ENCODE measurements around the gene ST8SIA6. TPM values are rescaled to one million over a fixed set of nuclear protein-coding genes. Genes with fewer than 3 reads are reported as not detected.
A peak's percentile ranks its signal among the peaks of the same experiment; 100 is the strongest.

Gene ST8SIA6
- total RNA-seq, 2 donors from 2014 or later, result 0.33 to 1.1 TPM

DNA sequence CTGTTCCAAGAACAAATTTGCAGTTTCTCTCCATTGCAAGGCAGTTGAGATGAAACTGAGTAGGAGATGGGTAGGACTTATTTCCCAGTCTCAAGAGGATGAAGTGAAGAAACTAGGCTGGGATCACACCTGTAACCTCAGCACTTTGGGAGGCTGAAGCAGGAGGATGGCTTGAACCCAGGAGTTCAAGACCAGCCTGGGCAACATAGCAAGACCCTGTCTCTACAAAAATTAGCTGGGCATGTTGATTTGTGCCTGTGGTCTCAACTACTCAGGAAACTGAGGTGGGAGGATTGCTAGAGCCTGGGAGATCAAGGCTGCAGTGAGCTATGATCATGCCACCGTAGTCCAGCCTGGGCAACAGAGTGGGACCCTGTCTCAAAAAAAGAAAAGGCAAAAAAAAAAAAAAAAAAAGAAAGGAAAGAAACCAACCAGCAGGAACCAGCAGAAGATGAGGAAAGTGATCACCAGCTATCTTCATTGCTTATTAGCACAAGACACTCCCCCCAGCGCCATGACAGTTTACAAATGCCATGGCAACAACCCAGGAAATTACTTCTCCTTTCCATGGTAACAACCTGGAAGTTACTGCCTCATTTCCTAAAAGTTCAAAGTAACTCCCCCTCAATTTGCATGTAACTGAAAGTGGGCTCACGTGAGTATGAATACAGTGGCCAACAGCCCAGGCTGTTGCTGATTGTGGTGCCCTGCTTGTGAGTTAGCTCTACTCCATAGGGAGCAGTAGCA, 18.3 kb upstream of the ST8SIA6 start:
- Mint-ChIP-seq H3K36me3 (ENCODE audit: low read depth) (no peaks in the 10 kb centered on the region), H3K4me3 (no peak overlapping the region), H3K27ac (no peak overlapping the region), H3K9me3 (peaks cover 15% of the 10 kb centered on the region), H3K27me3 (ENCODE audit: insufficient read depth) (no peaks in the 10 kb centered on the region), H3K4me1 (peaks cover 13% of the 10 kb centered on the region)
- H3K4me3 ChIP-seq (ENCODE audit: low read length), result no peak overlapping the region
- H3K27ac ChIP-seq (ENCODE audit: low read depth, low read length), result no peak overlapping the region
- H3K36me3 ChIP-seq (ENCODE audit: control insufficient read depth, insufficient read depth, low read length), result no peaks in the 10 kb centered on the region
- H3K4me1 ChIP-seq (ENCODE audit: control insufficient read depth, insufficient read depth, low read length), result no peaks in the 10 kb centered on the region
- peak; percentile 53 for DNase-seq
- WGBS, 2 experiments (ENCODE audit: insufficient coverage in 1 of 2, insufficient read length in 1 of 2), result 79 to 87% methylated on average over 2 to 3 of the region's 3 CpGs
- peaks cover 7% of the 10 kb centered on the region for H3K9me3 ChIP-seq (ENCODE audit: control insufficient read depth, low read length)
- no peaks in the 10 kb centered on the region for H3K27me3 ChIP-seq (ENCODE audit: control insufficient read depth, insufficient read depth, low read length, poor library complexity, severe bottlenecking)
- no peak overlapping the region for H3K9ac ChIP-seq (ENCODE audit: extremely low read depth, low read length, poor library complexity, severe bottlenecking)
- TF ChIP-seq, protein P1, sequence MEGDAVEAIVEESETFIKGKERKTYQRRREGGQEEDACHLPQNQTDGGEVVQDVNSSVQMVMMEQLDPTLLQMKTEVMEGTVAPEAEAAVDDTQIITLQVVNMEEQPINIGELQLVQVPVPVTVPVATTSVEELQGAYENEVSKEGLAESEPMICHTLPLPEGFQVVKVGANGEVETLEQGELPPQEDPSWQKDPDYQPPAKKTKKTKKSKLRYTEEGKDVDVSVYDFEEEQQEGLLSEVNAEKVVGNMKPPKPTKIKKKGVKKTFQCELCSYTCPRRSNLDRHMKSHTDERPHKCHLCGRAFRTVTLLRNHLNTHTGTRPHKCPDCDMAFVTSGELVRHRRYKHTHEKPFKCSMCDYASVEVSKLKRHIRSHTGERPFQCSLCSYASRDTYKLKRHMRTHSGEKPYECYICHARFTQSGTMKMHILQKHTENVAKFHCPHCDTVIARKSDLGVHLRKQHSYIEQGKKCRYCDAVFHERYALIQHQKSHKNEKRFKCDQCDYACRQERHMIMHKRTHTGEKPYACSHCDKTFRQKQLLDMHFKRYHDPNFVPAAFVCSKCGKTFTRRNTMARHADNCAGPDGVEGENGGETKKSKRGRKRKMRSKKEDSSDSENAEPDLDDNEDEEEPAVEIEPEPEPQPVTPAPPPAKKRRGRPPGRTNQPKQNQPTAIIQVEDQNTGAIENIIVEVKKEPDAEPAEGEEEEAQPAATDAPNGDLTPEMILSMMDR (conservative IDR thresholded peaks at IDR 0.05), result no peak

DNA sequence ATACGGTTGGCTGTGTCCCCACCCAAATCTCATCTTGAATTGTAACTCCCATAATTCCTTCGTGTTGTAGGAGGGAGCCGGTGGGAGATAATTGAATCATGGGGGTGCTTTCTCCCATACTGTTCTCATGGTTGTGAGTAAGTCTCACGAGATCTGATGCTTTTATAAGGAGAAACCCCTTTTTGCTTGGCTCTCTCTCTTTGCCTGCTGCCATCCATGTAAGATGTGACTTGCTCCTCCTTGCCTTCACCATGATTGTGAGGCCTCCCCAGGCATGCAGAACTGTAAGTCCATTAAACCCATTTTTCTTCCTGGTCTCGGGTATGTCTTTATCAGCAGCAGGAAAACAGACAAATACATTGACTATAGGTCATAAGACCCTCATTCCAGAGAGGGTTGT, 15.9 kb upstream of the ST8SIA6 start:
- TF ChIP-seq, protein P1 (conservative IDR thresholded peaks at IDR 0.05), result no peak
- H3K27ac ChIP-seq (ENCODE audit: low read depth, low read length), result no peak overlapping the region
- peaks cover 7% of the 10 kb centered on the region for H3K9me3 ChIP-seq (ENCODE audit: control insufficient read depth, low read length)
- Mint-ChIP-seq H3K9me3 (peaks cover 15% of the 10 kb centered on the region), H3K27ac (no peak overlapping the region), H3K36me3 (ENCODE audit: low read depth) (no peaks in the 10 kb centered on the region), H3K27me3 (ENCODE audit: insufficient read depth) (peaks cover under 1% of the 10 kb centered on the region), H3K4me3 (no peak overlapping the region), H3K4me1 (peaks cover 13% of the 10 kb centered on the region)
- H3K27me3 ChIP-seq (ENCODE audit: control insufficient read depth, insufficient read depth, low read length, poor library complexity, severe bottlenecking), result no peaks in the 10 kb centered on the region
- no peak for DNase-seq
- no peaks in the 10 kb centered on the region for H3K36me3 ChIP-seq (ENCODE audit: control insufficient read depth, insufficient read depth, low read length)
- H3K4me3 ChIP-seq (ENCODE audit: low read length), result no peak overlapping the region
- 90% methylated on average over 4 to 5 of the region's 5 CpGs for WGBS, 2 experiments (ENCODE audit: insufficient coverage in 1 of 2, insufficient read length in 1 of 2)
- no peak overlapping the region for H3K9ac ChIP-seq (ENCODE audit: extremely low read depth, low read length, poor library complexity, severe bottlenecking)
- no peaks in the 10 kb centered on the region for H3K4me1 ChIP-seq (ENCODE audit: control insufficient read depth, insufficient read depth, low read length)

DNA sequence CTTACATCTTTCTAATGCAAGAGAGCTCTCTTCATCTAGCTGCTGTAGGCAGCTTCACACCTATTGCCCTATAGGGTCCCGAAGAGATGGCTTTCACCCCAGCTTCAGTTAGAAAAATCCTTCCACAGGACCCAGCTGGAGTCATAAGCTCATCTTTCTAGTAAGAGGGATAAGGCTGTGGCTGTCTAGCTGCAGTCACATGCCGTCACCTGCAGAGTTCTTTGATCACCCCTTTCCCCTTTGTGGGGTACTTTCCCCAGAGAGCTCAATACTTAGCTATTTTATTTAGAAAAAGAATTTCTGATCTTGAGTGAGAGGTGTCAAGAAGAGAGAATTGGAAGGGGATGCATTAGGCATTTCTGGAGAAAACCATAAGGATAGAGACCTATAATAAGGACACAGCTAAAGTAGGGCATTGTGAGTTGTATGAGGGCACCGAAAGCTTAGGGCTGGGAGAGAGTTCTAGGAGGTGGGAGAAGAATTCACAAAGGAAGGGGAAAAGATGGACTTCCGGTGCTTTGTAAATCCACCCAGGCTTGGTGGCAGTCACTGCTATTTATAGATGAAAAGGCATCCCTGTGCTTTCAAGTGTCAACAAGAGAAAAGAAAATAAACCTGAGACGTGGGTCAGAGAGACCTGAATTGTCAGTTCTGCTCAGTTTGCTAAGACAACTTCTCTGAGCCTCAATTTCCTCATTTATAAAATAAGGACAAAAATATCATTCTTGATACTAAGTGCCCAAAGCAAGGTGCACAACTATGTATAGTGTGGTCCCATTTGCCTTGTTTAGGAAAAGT, 11.1 kb upstream of the ST8SIA6 start:
- Mint-ChIP-seq H3K4me1 (no peaks in the 10 kb centered on the region), H3K27ac (no peak overlapping the region), H3K36me3 (ENCODE audit: low read depth) (no peaks in the 10 kb centered on the region), H3K27me3 (ENCODE audit: insufficient read depth) (peaks cover 6% of the 10 kb centered on the region), H3K4me3 (no peak overlapping the region), H3K9me3 (peaks cover 29% of the 10 kb centered on the region)
- H3K27ac ChIP-seq (ENCODE audit: low read depth, low read length), result no peak overlapping the region
- 80 to 81% methylated on average over 3 to 5 of the region's 5 CpGs for WGBS, 2 experiments (ENCODE audit: insufficient coverage in 1 of 2, insufficient read length in 1 of 2)
- peaks cover 10% of the 10 kb centered on the region for H3K9me3 ChIP-seq (ENCODE audit: control insufficient read depth, low read length)
- TF ChIP-seq, protein P1 (conservative IDR thresholded peaks at IDR 0.05), result no peak
- H3K4me3 ChIP-seq (ENCODE audit: low read length), result no peak overlapping the region
- no peaks in the 10 kb centered on the region for H3K4me1 ChIP-seq (ENCODE audit: control insufficient read depth, insufficient read depth, low read length)
- H3K36me3 ChIP-seq (ENCODE audit: control insufficient read depth, insufficient read depth, low read length), result no peaks in the 10 kb centered on the region
- DNase-seq, result no peak
- H3K27me3 ChIP-seq (ENCODE audit: control insufficient read depth, insufficient read depth, low read length, poor library complexity, severe bottlenecking), result no peaks in the 10 kb centered on the region
- no peak overlapping the region for H3K9ac ChIP-seq (ENCODE audit: extremely low read depth, low read length, poor library complexity, severe bottlenecking)
